Measurements from ENCODE around the gene KIAA0319L. TPM values are rescaled to one million over a fixed set of nuclear protein-coding genes. Genes with fewer than 3 reads are reported as not detected.

The KIAA0319L gene
- total RNA-seq, 4 donors from 2014 or later = 65.8 to 123 (median 111) TPM

GRCh38 chr1:35558374-35559316 is 1.4 kb upstream of the KIAA0319L start:
- Histone ChIP-seq H3K36me3 (peaks cover 0 to 3% of the 10 kb centered on the region in 2 donors), H3K4me1 (peaks cover 20 to 34% of the 10 kb centered on the region in 2 donors), H3K4me3 (replicated peaks in 1 of 3) (peak overlapping the region; percentile 29 to 87 (median 45)), H3K9me3 (no peaks in the 10 kb centered on the region), H3K27me3 (no peaks in the 10 kb centered on the region), H3K27ac (peak overlapping the region; percentile 87 to 98 (median 94))
- 31 to 32% methylated on average over 24 to 26 of the region's 26 CpGs for WGBS, 2 donors
- no peak for DNase-seq
- intact Hi-C loops (cut with DNase I) = no loop called here
- no peak for TF ChIP-seq POLR2A (IDR thresholded peaks at IDR 0.05)
- TF ChIP-seq CTCF (IDR thresholded peaks at IDR 0.05) = no peak

DNA sequence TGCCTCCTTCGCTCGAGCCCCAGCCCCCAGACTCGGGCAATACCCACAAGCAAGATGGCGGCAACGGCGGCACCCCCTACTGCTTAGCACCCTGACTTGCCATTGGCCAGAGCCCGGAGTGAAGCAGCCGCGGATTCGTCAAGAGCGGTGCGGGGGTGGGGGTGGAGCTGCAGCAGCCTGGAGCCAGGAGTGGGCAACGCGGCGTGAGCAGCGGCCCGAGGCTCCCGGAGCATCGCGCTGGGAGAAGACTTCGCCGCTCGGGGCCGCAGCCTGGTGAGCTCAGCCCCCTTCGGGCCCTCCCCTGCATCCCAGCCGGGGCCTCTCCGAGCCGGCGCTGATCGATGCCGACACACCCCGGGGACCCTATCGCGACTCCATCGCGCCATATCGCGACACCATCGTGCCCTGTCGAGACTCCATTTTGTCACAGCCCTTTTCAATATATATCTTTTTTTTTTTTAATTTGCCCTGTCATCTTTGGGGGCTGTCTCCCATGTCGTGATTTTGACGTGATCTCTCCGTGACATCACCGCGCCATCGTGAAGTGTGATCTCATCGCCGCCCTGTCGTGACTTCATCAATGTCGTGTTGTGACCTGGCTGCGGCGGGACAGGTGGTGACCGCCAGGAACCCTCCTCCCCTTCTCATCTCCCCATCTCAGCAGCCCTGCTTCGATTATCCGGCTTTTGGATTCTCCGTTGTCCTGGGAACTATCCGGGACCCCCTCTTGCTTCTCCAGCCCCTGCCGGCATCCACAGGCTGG is 589 bp upstream of the KIAA0319L start, which contains the start of gene NCDN:
Gene NCDN (plus strand): TSS at position 189 of the 763 bp plus-strand sequence. CDS start 392 bp downstream, at position 581.
- H3K4me1 ChIP-seq = peaks cover 22 to 41% of the 10 kb centered on the region in 2 donors
- TF ChIP-seq POLR2A (IDR thresholded peaks at IDR 0.05) = no peak
- no peak for TF ChIP-seq CTCF (IDR thresholded peaks at IDR 0.05)

DNA sequence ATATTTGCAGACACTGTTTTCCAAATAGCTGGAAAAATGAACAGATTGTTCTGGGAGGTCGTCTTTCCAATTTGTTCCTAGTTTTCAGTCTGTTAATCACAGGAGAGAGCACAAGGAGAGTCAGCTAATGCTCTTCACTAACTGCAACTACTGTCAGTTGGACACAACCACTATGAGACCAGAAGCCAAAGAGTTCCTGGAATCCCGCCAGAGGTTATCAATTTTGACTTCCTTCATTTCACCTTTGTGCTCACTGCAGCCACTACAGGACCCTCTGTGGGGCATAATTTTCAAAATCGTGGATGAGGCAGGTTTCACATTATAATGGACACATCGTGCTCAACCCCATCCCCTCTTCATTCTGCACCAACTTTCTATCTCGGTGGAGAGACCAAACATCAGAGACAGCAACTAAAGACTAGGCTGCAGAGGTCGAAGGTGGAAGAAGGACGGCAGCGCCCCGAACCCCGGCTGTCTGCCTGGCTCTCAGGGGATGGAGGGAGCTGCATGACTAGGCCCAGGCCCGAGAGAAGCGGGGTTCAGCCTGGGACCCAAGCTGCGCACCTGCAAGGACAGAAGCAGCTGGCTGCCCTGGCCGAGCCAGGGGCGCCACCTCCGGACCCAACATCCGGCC is 602 bp downstream of the KIAA0319L start:
- intact Hi-C loops (cut with DNase I) = no loop called here
- Histone ChIP-seq H3K4me1 (peaks cover 22 to 41% of the 10 kb centered on the region in 2 donors), H3K4me3 (replicated peaks in 1 of 3) (peak overlapping the region; percentile 29 to 87 (median 81)), H3K36me3 (peaks cover 11 to 12% of the 10 kb centered on the region in 2 donors), H3K27me3 (no peaks in the 10 kb centered on the region), H3K9me3 (no peaks in the 10 kb centered on the region), H3K27ac (peak overlapping the region; percentile 87 to 98 (median 94))
- DNase-seq = no peak
- TF ChIP-seq POLR2A (IDR thresholded peaks at IDR 0.05) (no peak), CTCF (IDR thresholded peaks at IDR 0.05) (no peak)
- whole genome bisulfite sequencing, 2 donors = 4 to 6% methylated on average over 7 to 13 of the region's 17 CpGs

More for the DNA sequence above, 589 bp upstream of the KIAA0319L start, which contains the start of gene NCDN:
- intact Hi-C loops (cut with DNase I) = no loop called here
- 0% methylated on average over 34 to 51 of the region's 58 CpGs for WGBS, 2 donors
- no peaks in the 10 kb centered on the region for H3K9me3 ChIP-seq
- H3K4me3 ChIP-seq (replicated peaks in 1 of 3) = peak within 1 kb of the TSS; percentile 29 to 87 (median 81)
- H3K27me3 ChIP-seq = no peaks in the 10 kb centered on the region
- peaks cover under 1% of the 10 kb centered on the region in 2 donors for H3K36me3 ChIP-seq
- H3K27ac ChIP-seq = peak within 1 kb of the TSS; percentile 87 to 98 (median 94)
- peak; percentile 98 to 99 for DNase-seq

GRCh38 chr1:35555601-35556477 is 1.4 kb downstream of the KIAA0319L start:
- no peak for TF ChIP-seq CTCF (IDR thresholded peaks at IDR 0.05)
- TF ChIP-seq POLR2A (IDR thresholded peaks at IDR 0.05) = no peak
- intact Hi-C loops (cut with DNase I) = no loop called here
- Histone ChIP-seq H3K9me3 (no peaks in the 10 kb centered on the region), H3K36me3 (peaks cover 11 to 12% of the 10 kb centered on the region in 2 donors), H3K27ac (no peak overlapping the region), H3K4me1 (peaks cover 22 to 41% of the 10 kb centered on the region in 2 donors), H3K27me3 (no peaks in the 10 kb centered on the region), H3K4me3 (replicated peaks in 1 of 3) (peak overlapping the region in 1 of 3 donors; percentile 87)
- 57 to 61% methylated on average over 10 of the region's 10 CpGs for WGBS, 2 donors
- no peak for DNase-seq

All from thyroid gland (tissue), 4 donors.